Cardiac fibroblast (primary cell): ENCODE results near the gene OLA1.

Experiments
- DNase-seq, 2 donors: peaks; one replicate each; pipeline versions ENCODE4 v3.0.0 to v3.0.0-alpha.2; 2010; ENCODE audit warnings: low read depth in 2 of 2
- H3K4me3 ChIP-seq, 2 donors: replicated peaks in 1 of 2; 1 replicate in 1 of 2; 2 replicates in 1 of 2; pipeline ENCODE4 v1.5.1; 2011; ENCODE audit warnings: low read depth in 2 of 2, low read length in 2 of 2, mild to moderate bottlenecking in 2 of 2, moderate library complexity in 1 of 2
- CTCF ChIP-seq: IDR thresholded peaks from one replicate; pipeline ENCODE4 v1.5.1; 2011; ENCODE audit warnings: low read depth, mild to moderate bottlenecking, low read length, inconsistent platforms

Gene OLA1

GRCh38 chr2:174266288-174266687 lies 18.0 kb upstream of the OLA1 start:
- no peak for DNase-seq
- no peak for TF ChIP-seq CTCF
- H3K4me3 ChIP-seq, result no peak overlapping the region

GRCh38 chr2:174263997-174264396 lies 15.7 kb upstream of the OLA1 start:
- TF ChIP-seq CTCF, result no peak
- H3K4me3 ChIP-seq, result no peak overlapping the region
- DNase-seq, result peak; percentile 59 to 94

DNA sequence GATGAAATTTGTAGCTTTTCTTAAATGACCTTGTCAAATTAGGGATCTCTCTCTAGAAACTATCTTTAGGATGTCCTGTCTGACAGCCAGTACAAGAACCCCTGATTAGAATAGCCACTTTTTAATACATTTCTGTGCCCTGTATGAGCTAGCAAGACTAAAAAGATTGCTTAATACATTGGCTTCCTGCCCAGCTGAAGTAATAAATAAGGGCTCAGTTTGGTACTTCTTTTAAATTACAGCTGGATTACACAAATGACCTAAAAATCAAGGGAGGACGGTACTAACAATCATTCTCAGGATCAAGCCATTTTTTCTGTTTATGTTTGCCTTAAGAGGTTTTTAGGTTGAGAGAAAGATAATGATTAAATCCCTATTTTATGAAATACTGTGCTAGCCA lies 11.6 kb upstream of the OLA1 start:
- no peak overlapping the region for H3K4me3 ChIP-seq
- peak; percentile 85 to 88 for DNase-seq
- TF ChIP-seq CTCF, result no peak

DNA sequence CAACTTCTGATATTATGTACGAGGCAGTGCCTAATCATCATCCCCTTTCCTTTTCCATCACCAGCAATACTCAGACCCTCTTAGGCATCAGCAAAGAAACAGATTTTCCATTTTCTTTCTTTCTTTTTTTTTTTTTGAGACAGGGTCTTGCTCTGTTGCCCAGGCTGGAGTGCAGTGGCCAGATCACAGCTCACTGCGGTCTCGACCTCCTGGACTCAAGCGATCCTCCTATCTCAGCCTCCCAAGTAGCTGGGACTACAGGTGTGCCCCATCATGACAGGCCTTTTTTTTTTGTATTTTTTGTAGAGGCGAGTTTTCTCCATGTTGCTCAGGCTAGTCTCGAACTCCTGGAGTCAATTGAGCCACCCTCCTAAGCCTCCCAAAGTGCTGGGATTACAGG lies 5.9 kb upstream of the OLA1 start:
- TF ChIP-seq CTCF, result no peak
- no peak overlapping the region for H3K4me3 ChIP-seq
- DNase-seq, result no peak

- DNase-seq, result no peak
- H3K4me3 ChIP-seq, result peak overlapping the region; percentile 54 to 85
- TF ChIP-seq CTCF, result no peak
Measured at GRCh38 chr2:174248998-174249592, 763 bp upstream of the OLA1 start.

GRCh38 chr2:174247474-174248186 lies 702 bp downstream of the OLA1 start:
- H3K4me3 ChIP-seq, result peak overlapping the region; percentile 78 to 85
- no peak for DNase-seq
- TF ChIP-seq CTCF, result no peak
